Measurements from ENCODE around the gene AKAP7.

DNA sequence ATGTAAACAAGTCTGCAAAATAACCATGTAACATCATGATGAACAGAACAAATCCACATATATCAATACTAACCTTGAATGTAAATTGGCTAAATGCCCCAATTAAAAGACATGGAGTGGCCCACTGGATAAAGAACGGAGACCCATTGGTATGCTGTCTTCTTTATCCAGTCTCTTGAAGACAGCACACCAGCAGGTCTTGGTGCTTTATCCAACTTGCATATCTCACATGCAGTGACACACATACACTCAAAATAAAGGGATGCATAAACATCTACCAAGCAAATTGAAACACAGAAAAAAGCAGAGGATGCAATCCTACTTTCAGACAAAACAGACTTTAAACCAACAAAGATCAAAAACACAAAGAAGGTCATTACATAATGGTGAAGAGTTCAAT is 41.9 kb upstream of the AKAP7 start:
- no peak for TF ChIP-seq ZNF202 (tag by site-specific recombination; IDR thresholded peaks at IDR 0.05; ENCODE audit: borderline replicate concordance)
- no peak for TF ChIP-seq SALL2 (tag by site-specific recombination; IDR thresholded peaks at IDR 0.05; ENCODE audit: borderline replicate concordance)
- no peak for TF ChIP-seq ZNF571 (tag by site-specific recombination; IDR thresholded peaks at IDR 0.05)
- no peak for TF ChIP-seq ZNF76 (tag by site-specific recombination; IDR thresholded peaks at IDR 0.05; ENCODE audit: borderline replicate concordance, low read depth)
- TF ChIP-seq, protein P1, sequence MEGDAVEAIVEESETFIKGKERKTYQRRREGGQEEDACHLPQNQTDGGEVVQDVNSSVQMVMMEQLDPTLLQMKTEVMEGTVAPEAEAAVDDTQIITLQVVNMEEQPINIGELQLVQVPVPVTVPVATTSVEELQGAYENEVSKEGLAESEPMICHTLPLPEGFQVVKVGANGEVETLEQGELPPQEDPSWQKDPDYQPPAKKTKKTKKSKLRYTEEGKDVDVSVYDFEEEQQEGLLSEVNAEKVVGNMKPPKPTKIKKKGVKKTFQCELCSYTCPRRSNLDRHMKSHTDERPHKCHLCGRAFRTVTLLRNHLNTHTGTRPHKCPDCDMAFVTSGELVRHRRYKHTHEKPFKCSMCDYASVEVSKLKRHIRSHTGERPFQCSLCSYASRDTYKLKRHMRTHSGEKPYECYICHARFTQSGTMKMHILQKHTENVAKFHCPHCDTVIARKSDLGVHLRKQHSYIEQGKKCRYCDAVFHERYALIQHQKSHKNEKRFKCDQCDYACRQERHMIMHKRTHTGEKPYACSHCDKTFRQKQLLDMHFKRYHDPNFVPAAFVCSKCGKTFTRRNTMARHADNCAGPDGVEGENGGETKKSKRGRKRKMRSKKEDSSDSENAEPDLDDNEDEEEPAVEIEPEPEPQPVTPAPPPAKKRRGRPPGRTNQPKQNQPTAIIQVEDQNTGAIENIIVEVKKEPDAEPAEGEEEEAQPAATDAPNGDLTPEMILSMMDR (tag by site-specific recombination; IDR thresholded peaks at IDR 0.05), result no peak
- no peak for TF ChIP-seq ZFP41 (tag by site-specific recombination; IDR thresholded peaks at IDR 0.05; ENCODE audit: borderline replicate concordance)
- TF ChIP-seq, protein P2, sequence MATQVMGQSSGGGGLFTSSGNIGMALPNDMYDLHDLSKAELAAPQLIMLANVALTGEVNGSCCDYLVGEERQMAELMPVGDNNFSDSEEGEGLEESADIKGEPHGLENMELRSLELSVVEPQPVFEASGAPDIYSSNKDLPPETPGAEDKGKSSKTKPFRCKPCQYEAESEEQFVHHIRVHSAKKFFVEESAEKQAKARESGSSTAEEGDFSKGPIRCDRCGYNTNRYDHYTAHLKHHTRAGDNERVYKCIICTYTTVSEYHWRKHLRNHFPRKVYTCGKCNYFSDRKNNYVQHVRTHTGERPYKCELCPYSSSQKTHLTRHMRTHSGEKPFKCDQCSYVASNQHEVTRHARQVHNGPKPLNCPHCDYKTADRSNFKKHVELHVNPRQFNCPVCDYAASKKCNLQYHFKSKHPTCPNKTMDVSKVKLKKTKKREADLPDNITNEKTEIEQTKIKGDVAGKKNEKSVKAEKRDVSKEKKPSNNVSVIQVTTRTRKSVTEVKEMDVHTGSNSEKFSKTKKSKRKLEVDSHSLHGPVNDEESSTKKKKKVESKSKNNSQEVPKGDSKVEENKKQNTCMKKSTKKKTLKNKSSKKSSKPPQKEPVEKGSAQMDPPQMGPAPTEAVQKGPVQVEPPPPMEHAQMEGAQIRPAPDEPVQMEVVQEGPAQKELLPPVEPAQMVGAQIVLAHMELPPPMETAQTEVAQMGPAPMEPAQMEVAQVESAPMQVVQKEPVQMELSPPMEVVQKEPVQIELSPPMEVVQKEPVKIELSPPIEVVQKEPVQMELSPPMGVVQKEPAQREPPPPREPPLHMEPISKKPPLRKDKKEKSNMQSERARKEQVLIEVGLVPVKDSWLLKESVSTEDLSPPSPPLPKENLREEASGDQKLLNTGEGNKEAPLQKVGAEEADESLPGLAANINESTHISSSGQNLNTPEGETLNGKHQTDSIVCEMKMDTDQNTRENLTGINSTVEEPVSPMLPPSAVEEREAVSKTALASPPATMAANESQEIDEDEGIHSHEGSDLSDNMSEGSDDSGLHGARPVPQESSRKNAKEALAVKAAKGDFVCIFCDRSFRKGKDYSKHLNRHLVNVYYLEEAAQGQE (tag by site-specific recombination; IDR thresholded peaks at IDR 0.05), result no peak
- no peak for TF ChIP-seq KLF16 (tag by site-specific recombination; IDR thresholded peaks at IDR 0.05)
- TF ChIP-seq ZBTB1 (tag by site-specific recombination; IDR thresholded peaks at IDR 0.05), result no peak
